ENCODE measurements around the gene TTC1.

DNA sequence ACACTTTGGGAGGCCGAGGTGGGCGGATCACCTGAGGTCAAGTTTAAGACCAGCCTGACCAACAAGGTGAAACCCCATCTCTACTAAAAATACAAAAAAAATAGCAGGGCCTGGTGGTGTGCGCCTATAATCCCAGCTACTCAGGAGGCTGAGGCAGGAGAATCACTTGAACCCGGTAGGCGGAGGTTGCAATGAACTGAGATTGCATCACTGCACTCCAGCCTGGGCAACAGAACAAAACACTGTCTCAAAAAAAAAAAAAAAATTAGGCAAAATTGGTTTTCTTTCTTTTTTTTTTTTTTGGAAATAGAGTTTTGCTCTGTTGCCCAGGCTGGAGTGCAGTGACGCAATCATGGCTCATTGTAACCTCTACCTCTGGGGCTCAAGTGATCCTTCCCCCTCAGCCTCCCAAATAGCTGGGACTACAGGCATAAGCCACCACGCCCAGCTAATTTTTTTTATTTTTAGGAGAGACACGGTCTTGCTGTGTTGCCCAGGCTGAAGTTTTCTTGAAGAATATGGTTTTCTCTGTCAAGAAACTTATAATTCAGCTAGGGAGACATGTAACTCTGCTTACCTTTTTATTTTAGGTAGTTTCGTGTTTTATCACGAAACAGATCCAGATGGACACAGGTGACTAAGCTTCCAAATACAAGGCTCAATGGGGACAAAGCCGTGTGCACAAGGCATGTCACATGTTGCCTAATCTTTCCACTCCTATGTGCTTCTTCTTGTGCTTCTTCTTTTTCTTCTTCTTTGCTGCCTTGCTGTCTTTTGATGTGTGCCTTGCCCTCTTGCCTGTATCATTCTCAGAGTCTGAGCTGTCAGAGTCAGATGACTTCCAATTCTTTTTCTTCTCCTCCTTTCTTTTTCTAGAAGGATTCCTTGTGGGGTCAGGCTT lies 14.3 kb downstream of the TTC1 start:
- TF ChIP-seq EP300 (IDR thresholded peaks at IDR 0.05; ENCODE audit: borderline replicate concordance) (no peak), TAF1 (IDR thresholded peaks at IDR 0.05; ENCODE audit: low read depth) (no peak), CREB1 (IDR thresholded peaks at IDR 0.05; ENCODE audit: low read depth) (no peak), TCF12 (IDR thresholded peaks at IDR 0.05; ENCODE audit: low read depth) (no peak)
